Panc1 (cell line): ENCODE measurements around the gene DSCAML1. TPM values are rescaled to one million over a fixed set of nuclear protein-coding genes. Genes with fewer than 3 reads are reported as not detected.

Source experiments
- ATAC-seq: fragments of 200-7000 bp; cut with Tn5 transposase; 2 replicates; pipeline ENCODE4 v1.9.1; 2020; ENCODE audit warnings: mild to moderate bottlenecking, moderate library complexity
- BruUV-seq: library from RNA; stranded (reverse); fragments of 400-500 nt; replicated peaks from 2 replicates; lab custom pipeline; 2021; lab: Mats Ljungman, UMichigan
- CTCF ChIA-PET: fragments of 300-600 bp; sonication (Branson Sonifier 250); formaldehyde crosslinking; loops from one replicate; lab custom pipeline; 2022; ENCODE audit warnings: antibody characterized with exemption; lab: Charles Lee
- POLR2A ChIA-PET: fragments of 300-600 bp; sonication (Branson Sonifier 250); formaldehyde crosslinking; loops from one replicate; lab custom pipeline; 2022; ENCODE audit warnings: antibody characterized with exemption; lab: Charles Lee
- DNase-seq: peaks from one replicate; pipeline ENCODE4 v3.0.0-alpha.2; 2010; ENCODE audit warnings: low read depth, low spot score
- H3K27ac ChIP-seq: 2 replicates; pipeline ENCODE4 v1.5.1; 2011; ENCODE audit warnings: mild to moderate bottlenecking, low read length, inconsistent platforms
- H3K27me3 ChIP-seq: fragments of 200-500 bp; sonication (Bioruptor generic); 2 replicates; pipeline ENCODE4 v1.6.0; 2014; ENCODE audit warnings: low read length, inconsistent platforms; ENCODE audit not compliant: control insufficient read depth, insufficient read depth
- H3K36me3 ChIP-seq: fragments of 200-500 bp; sonication (Bioruptor generic); 2 replicates; pipeline ENCODE4 v1.5.1; 2014; ENCODE audit warnings: inconsistent platforms, mild to moderate bottlenecking, low read length, moderate library complexity; ENCODE audit not compliant: control insufficient read depth, insufficient read depth
- H3K4me1 ChIP-seq: 2 replicates; pipeline ENCODE4 v1.5.1; 2011; ENCODE audit warnings: inconsistent platforms, mild to moderate bottlenecking, low read length, moderate library complexity; ENCODE audit not compliant: control insufficient read depth, insufficient read depth
- H3K4me3 ChIP-seq, 2 experiments: 2 replicates each; pipeline ENCODE4 v1.5.1; 2011 to 2012; ENCODE audit warnings: low read depth in 2 of 2, low read length in 2 of 2, mild to moderate bottlenecking in 2 of 2, inconsistent platforms in 1 of 2, moderate library complexity in 1 of 2
- H3K9me3 ChIP-seq: fragments of 200-500 bp; sonication (Bioruptor generic); 2 replicates; pipeline ENCODE4 v1.5.1; 2014; ENCODE audit warnings: low read depth, mild to moderate bottlenecking, inconsistent platforms, low read length, moderate library complexity; ENCODE audit not compliant: control insufficient read depth, insufficient read depth
- CTCF ChIP-seq: fragments of 450-650 bp; IDR thresholded peaks from 2 replicates; pipeline ENCODE4 v1.5.1; 2017; ENCODE audit warnings: mild to moderate bottlenecking
- POLR2AphosphoS5 ChIP-seq: IDR thresholded peaks from 2 replicates; pipeline ENCODE4 v1.6.1; 2012; ENCODE audit warnings: mild to moderate bottlenecking, low read depth, low read length, moderate library complexity
- REST ChIP-seq, 2 experiments: IDR thresholded peaks; 2 replicates each; pipeline ENCODE4 v1.6.1; 2011 to 2012; ENCODE audit warnings: low read depth in 2 of 2, control low read depth in 1 of 2, low read length in 1 of 2, mild to moderate bottlenecking in 1 of 2, moderate library complexity in 1 of 2; ENCODE audit not compliant: insufficient read depth in 1 of 2
- SIN3A ChIP-seq: IDR thresholded peaks from 2 replicates; pipeline ENCODE4 v1.6.1; 2012; ENCODE audit warnings: low read depth, mild to moderate bottlenecking, low read length, moderate library complexity, borderline replicate concordance; ENCODE audit not compliant: insufficient read depth
- TCF7L2 ChIP-seq: IDR thresholded peaks from 2 replicates; pipeline ENCODE4 v1.6.1; 2011; ENCODE audit warnings: mild to moderate bottlenecking, low read depth, low read length, inconsistent platforms
- in situ Hi-C: cut with HindIII; loops from 2 replicates; pipeline ENCODE4 v1.10.0; 2016; ENCODE audit warnings: low sequenced_read_pairs, low pct_unique_long_range_greater_than_20kb
- intact Hi-C: fragments of 100-400 bp; cut with micrococcal nuclease; formaldehyde crosslinking; loops from one replicate; pipeline ENCODE4 v1.10.0; 2022; ENCODE audit not compliant: unreplicated experiment
- total RNA-seq: library from RNA; stranded (reverse); gene quantifications from one replicate; pipeline ENCODE4 v1.2.1, GENCODE V29; 2021; ENCODE audit not compliant: unreplicated experiment

Gene DSCAML1
- total RNA-seq, 1 experiment from 2014 or later, result 1.6 TPM

- ChIA-PET POLR2A (no interaction called here), CTCF (no interaction called here)
- DNase-seq, result no peak
- BruUV-seq, result no TSS peak
- no peaks in the 10 kb centered on the region for H3K9me3 ChIP-seq
- H3K4me3 ChIP-seq, result no peak overlapping the region
- ATAC-seq, result no peak
- H3K27me3 ChIP-seq, result no peaks in the 10 kb centered on the region
- in situ Hi-C loops, result no loop called here
- H3K36me3 ChIP-seq, result peaks cover 6% of the 10 kb centered on the region
- no peaks in the 10 kb centered on the region for H3K4me1 ChIP-seq
- no peak overlapping the region for H3K27ac ChIP-seq
- intact Hi-C loops, result no loop called here
- no peak for TF ChIP-seq REST (IDR thresholded peaks at IDR 0.05; ENCODE audit: insufficient read depth in 1 of 2, low read depth in 2 of 2, low read length in 1 of 2)
- no peak for TF ChIP-seq POLR2AphosphoS5
These were observed 408.8 kb downstream of the DSCAML1 start for GRCh38 chr11:117387992-117388755.

- H3K4me1 ChIP-seq, result no peaks in the 10 kb centered on the region
- BruUV-seq, result no TSS peak
- no peak for TF ChIP-seq TCF7L2
- TF ChIP-seq SIN3A, result no peak
- no peak for TF ChIP-seq CTCF
- TF ChIP-seq REST (IDR thresholded peaks at IDR 0.05; ENCODE audit: insufficient read depth in 1 of 2, low read depth in 2 of 2, low read length in 1 of 2), result no peak
- no peak for TF ChIP-seq POLR2AphosphoS5
- DNase-seq (no peak), ATAC-seq (no peak)
- no peaks in the 10 kb centered on the region for H3K9me3 ChIP-seq
- POLR2A ChIA-PET, result interaction anchor here (0.6 kb wide), 1 partner anchor 58 kb away, joined by 6 read pairs; the partner anchor contains the start of gene CEP164
- H3K4me3 ChIP-seq, result no peak overlapping the region
- intact Hi-C loops (no loop called here), in situ Hi-C loops (no loop called here)
- H3K36me3 ChIP-seq, result peaks cover 8% of the 10 kb centered on the region
- H3K27me3 ChIP-seq, result no peaks in the 10 kb centered on the region
- no peak overlapping the region for H3K27ac ChIP-seq
- CTCF ChIA-PET, result no interaction called here
These were observed 411.1 kb downstream of the DSCAML1 start for GRCh38 chr11:117385906-117386305.
